Body of pancreas (tissue), 4 donors: ENCODE measurements around the gene WDR27. TPM values are rescaled to one million over a fixed set of nuclear protein-coding genes. Genes with fewer than 3 reads are reported as not detected.

ENCODE experiments used
- ATAC-seq: fragments of 150-250 bp; one replicate; pipeline ENCODE4 v1.9.1; 2016
- DNase-seq, 4 donors: peaks; one replicate each; pipeline ENCODE4 v3.0.0-alpha.2; 2019
- H3K27ac ChIP-seq, 4 donors: fragments of 200-600 bp; sonication (generic); 1 replicate in 3 of 4; 2 replicates in 1 of 4; pipeline versions ENCODE4 v1.5.1 to v1.6.1; 2016 to 2019; ENCODE audit warnings: mild to moderate bottlenecking in 1 of 4, mixed read lengths in 1 of 4, moderate library complexity in 1 of 4
- H3K27me3 ChIP-seq, 2 donors: fragments of 200-600 bp; sonication (generic); one replicate each; pipeline ENCODE4 v1.6.0; 2016; ENCODE audit warnings: mild to moderate bottlenecking in 1 of 2
- H3K36me3 ChIP-seq, 2 donors: fragments of 200-600 bp; sonication (generic); replicated peaks in 1 of 2; 2 replicates each; pipeline ENCODE4 v1.5.1; 2016; ENCODE audit warnings: low read depth in 2 of 2; ENCODE audit not compliant: insufficient read depth in 1 of 2
- H3K4me1 ChIP-seq: fragments of 200-600 bp; sonication (generic); one replicate; pipeline ENCODE4 v1.6.0; 2016
- H3K4me3 ChIP-seq, 2 donors: fragments of 200-600 bp; sonication (generic); 1 replicate in 1 of 2; 2 replicates in 1 of 2; pipeline ENCODE4 v1.5.1; 2016 to 2019
- H3K9me3 ChIP-seq, 3 donors: fragments of 200-600 bp; sonication (generic); 1 replicate in 2 of 3; 2 replicates in 1 of 3; pipeline ENCODE4 v1.5.1; 2016
- POLR2A ChIP-seq, 3 donors: fragments of 450-650 bp; IDR thresholded peaks; one replicate each; pipeline ENCODE4 v1.6.1; 2016; ENCODE audit warnings: antibody characterized with exemption in 3 of 3, mild to moderate bottlenecking in 2 of 3
- WGBS, 2 donors: methylation state at CpG; one replicate each; pipeline ENCODE4 v1.1.5; 2017; 5-methylcytosine and 5-hydroxymethylcytosine counted together
- intact Hi-C: fragments of 100-400 bp; cut with DNase I; formaldehyde crosslinking; loops from one replicate; pipeline ENCODE4 v1.15.1; 2023
- total RNA-seq, 2 donors: library from RNA; depleted of rRNA; stranded (reverse); fragments of >200 nt; gene quantifications; one replicate each; pipeline ENCODE4 v1.1.0, GENCODE V29; 2016
- TF ChIP-seq, protein P1 (sequence below), 7 experiments: fragments of 450-650 bp in 4 of 7; fragments of 200-600 bp in 3 of 7; sonication (generic) in 3 of 7; IDR thresholded peaks; one replicate each; pipeline ENCODE4 v1.5.1; 2016 to 2019; ENCODE audit warnings: antibody characterized with exemption in 7 of 7

WDR27 gene
- total RNA-seq, 2 donors from 2014 or later, result 38.2 to 38.7 TPM

DNA sequence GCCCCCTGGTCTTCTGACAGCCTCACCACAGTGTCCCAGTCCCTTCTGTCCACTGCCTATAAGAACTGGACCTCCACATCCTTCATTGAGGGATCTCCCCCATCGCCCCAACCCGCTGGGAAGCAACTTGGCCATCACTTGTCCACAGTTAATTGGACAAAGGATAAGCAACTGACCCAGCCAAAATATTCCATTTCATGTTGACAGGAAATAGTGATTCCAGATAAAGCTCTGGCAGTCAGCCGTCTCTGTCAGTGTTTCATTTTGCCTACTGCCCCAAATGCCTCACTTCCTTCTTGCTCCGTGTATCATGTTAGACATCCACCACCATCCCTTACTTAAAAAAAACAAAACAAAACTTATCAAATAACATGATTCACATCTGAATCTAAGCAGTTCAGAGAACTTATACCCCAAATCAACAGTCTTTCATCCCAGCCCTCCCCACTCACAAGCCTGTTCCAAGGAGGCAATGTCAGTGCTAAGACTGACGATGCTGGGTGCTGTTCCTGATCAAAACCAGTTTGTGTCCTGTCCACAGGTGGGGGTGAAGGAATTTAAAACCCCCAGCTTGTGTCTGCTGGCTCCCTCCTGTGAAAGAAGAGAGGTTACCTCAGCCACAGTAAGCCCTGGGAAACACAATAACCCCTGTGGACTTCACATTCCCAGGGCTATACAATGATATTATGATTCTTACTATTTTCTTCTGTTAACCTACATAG lies 162.5 kb downstream of the WDR27 start:
- peaks cover 0 to 25% (median 0%) of the 10 kb centered on the region in 3 donors for H3K9me3 ChIP-seq
- H3K4me1 ChIP-seq, result no peaks in the 10 kb centered on the region
- intact Hi-C loops, result no loop called here
- H3K4me3 ChIP-seq, result no peak overlapping the region
- TF ChIP-seq, protein P1, sequence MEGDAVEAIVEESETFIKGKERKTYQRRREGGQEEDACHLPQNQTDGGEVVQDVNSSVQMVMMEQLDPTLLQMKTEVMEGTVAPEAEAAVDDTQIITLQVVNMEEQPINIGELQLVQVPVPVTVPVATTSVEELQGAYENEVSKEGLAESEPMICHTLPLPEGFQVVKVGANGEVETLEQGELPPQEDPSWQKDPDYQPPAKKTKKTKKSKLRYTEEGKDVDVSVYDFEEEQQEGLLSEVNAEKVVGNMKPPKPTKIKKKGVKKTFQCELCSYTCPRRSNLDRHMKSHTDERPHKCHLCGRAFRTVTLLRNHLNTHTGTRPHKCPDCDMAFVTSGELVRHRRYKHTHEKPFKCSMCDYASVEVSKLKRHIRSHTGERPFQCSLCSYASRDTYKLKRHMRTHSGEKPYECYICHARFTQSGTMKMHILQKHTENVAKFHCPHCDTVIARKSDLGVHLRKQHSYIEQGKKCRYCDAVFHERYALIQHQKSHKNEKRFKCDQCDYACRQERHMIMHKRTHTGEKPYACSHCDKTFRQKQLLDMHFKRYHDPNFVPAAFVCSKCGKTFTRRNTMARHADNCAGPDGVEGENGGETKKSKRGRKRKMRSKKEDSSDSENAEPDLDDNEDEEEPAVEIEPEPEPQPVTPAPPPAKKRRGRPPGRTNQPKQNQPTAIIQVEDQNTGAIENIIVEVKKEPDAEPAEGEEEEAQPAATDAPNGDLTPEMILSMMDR (IDR thresholded peaks at IDR 0.05), result no peak
- TF ChIP-seq POLR2A (IDR thresholded peaks at IDR 0.05), result no peak
- H3K36me3 ChIP-seq, result no peaks in the 10 kb centered on the region
- no peaks in the 10 kb centered on the region for H3K27me3 ChIP-seq
- ATAC-seq (no peak), DNase-seq (no peak)
- WGBS, 2 donors, result 72 to 78% methylated on average over 5 of the region's 5 CpGs
- no peak overlapping the region for H3K27ac ChIP-seq

DNA sequence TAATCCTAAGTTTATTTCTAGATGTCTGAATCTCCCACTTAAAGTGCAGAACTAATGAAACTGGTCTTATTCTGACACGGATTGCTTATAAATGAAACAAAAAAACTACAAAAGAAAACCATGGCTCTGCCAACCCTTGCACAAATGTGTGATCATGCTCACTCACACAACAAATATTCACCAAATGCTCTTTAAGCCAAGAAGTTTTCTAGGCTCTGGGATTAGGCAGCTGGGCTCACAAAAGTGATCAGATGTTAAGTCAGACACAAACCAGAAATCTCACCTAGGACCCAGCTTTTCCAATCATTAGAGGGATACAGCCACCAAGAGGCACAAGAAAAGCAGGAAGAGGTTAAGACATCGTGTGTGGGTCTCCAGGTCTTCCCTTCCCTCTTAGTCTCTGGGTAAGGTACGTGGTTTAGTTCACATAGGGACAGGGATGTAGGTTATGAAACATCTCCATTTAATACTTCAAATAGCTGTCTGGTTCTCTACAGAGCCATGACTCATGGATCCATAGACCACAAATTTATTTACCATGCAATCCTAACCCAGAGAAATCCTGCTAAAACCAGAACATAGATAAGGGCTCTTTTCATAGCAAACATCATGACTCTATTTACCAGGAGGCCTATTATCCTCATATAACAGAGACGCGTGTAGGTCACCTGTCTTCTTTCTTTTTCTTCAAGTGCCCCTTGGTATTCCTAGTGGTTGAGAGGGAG lies 165.2 kb downstream of the WDR27 start:
- TF ChIP-seq, protein P1 (IDR thresholded peaks at IDR 0.05), result no peak
- no peak for TF ChIP-seq POLR2A (IDR thresholded peaks at IDR 0.05)
- DNase-seq, result no peak
- H3K27me3 ChIP-seq, result no peaks in the 10 kb centered on the region
- no peak for ATAC-seq
- no peak overlapping the region for H3K27ac ChIP-seq
- WGBS, 2 donors, result 72 to 82% methylated on average over 5 of the region's 5 CpGs
- no peak overlapping the region for H3K4me3 ChIP-seq
- intact Hi-C loops, result no loop called here
- peaks cover 0 to 32% (median 0%) of the 10 kb centered on the region in 3 donors for H3K9me3 ChIP-seq
- no peaks in the 10 kb centered on the region for H3K36me3 ChIP-seq
- no peaks in the 10 kb centered on the region for H3K4me1 ChIP-seq

DNA sequence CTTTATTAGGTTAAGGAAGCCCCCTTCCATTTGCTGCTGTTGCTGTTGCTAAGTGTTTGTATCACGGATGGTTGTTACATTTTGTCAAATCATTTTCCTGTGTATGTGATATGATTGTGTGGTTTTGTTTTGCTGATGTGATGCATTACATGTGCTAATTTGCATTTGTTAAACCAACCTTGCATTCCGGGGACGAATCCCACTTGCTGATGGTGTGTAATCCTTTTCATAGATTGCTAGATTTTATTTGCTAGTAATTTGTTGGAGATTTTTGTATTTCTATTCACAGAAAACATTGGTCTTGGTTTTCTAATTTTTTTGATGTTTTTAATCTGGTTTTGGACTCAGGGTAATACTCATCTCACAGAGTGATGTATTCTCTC lies 167.8 kb downstream of the WDR27 start:
- Histone ChIP-seq H3K27me3 (no peaks in the 10 kb centered on the region), H3K4me1 (no peaks in the 10 kb centered on the region), H3K9me3 (peaks cover 0 to 32% (median 0%) of the 10 kb centered on the region in 3 donors), H3K4me3 (no peak overlapping the region), H3K36me3 (no peaks in the 10 kb centered on the region), H3K27ac (no peak overlapping the region)
- TF ChIP-seq POLR2A (IDR thresholded peaks at IDR 0.05), result no peak
- TF ChIP-seq, protein P1 (IDR thresholded peaks at IDR 0.05), result no peak
- intact Hi-C loops, result no loop called here
- 80 to 86% methylated on average over 3 of the region's 3 CpGs for WGBS, 2 donors
- no peak for DNase-seq
- no peak for ATAC-seq

DNA sequence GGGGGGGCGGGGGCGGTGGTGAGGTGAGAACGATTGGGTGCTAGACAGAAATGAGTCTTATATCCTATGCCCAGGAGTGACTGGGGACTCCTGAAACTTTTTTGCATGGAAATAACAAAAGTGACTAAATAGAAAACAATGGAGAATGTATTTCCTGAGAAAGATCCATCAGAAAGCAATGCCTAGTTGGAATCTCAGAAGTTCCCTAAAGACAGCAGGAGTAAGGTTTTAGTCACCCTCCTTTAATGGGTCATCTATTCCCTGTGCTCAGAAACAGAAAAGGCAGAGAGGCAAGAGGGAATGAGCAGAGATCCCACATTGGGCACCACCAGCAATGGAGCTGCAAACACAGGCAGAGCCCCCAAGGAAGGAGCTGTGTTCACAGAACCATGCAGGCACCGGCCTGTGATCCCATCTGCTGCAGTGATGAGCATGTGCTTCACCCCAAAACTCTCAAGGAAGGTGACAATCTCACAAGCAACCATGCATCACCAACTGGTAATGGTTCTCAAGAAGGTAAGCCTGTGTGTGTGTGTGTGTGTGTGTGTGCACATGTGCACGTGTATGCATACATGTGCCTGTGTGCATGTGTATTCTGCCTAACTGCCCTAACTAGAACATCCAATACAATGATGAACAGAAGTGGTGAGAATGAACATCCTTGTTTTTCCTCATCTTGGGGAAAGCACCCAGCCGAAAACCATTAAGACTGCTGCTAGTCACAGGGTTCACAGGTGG lies 168.4 kb downstream of the WDR27 start:
- 94% methylated on average over 6 of the region's 6 CpGs for WGBS, 2 donors
- TF ChIP-seq POLR2A (IDR thresholded peaks at IDR 0.05), result no peak
- TF ChIP-seq, protein P1 (IDR thresholded peaks at IDR 0.05), result no peak
- Histone ChIP-seq H3K4me1 (no peaks in the 10 kb centered on the region), H3K27ac (no peak overlapping the region), H3K4me3 (no peak overlapping the region), H3K36me3 (no peaks in the 10 kb centered on the region), H3K9me3 (peaks cover 0 to 32% (median 0%) of the 10 kb centered on the region in 3 donors), H3K27me3 (no peaks in the 10 kb centered on the region)
- no peak for DNase-seq
- ATAC-seq, result no peak
- intact Hi-C loops, result no loop called here
